ENCODE results near the gene DNAH17.

DNAH17 gene

GRCh38 chr17:78617511-78618061 lies 40.4 kb upstream of the DNAH17 start:
- TF ChIP-seq CTCF (IDR thresholded peaks at IDR 0.05), result no peak
- H3K4me3 ChIP-seq (ENCODE audit: low read depth, low read length), result no peak overlapping the region
- no peaks in the 10 kb centered on the region for H3K36me3 ChIP-seq (ENCODE audit: control insufficient read depth, insufficient read depth, low read length)
- no peak overlapping the region for H3K9ac ChIP-seq
- H3K4me2 ChIP-seq (ENCODE audit: low read length), result no peak overlapping the region
- H3K4me1 ChIP-seq, result no peaks in the 10 kb centered on the region
- H3K79me2 ChIP-seq, result no peaks in the 10 kb centered on the region
- no peak overlapping the region for H3K27ac ChIP-seq
- H3K27me3 ChIP-seq (ENCODE audit: control insufficient read depth, insufficient read depth, low read length), result no peaks in the 10 kb centered on the region
- no peak overlapping the region for H2AFZ ChIP-seq
- no peaks in the 10 kb centered on the region for H3K9me3 ChIP-seq (ENCODE audit: control insufficient read depth, low read length)

GRCh38 chr17:78616946-78617345 lies 39.8 kb upstream of the DNAH17 start:
- Histone ChIP-seq H3K9ac (no peak overlapping the region), H3K27ac (no peak overlapping the region), H3K4me2 (ENCODE audit: low read length) (no peak overlapping the region), H2AFZ (no peak overlapping the region), H3K27me3 (ENCODE audit: control insufficient read depth, insufficient read depth, low read length) (no peaks in the 10 kb centered on the region), H3K36me3 (ENCODE audit: control insufficient read depth, insufficient read depth, low read length) (no peaks in the 10 kb centered on the region), H3K9me3 (ENCODE audit: control insufficient read depth, low read length) (no peaks in the 10 kb centered on the region), H3K4me3 (ENCODE audit: low read depth, low read length) (no peak overlapping the region), H3K79me2 (no peaks in the 10 kb centered on the region), H3K4me1 (no peaks in the 10 kb centered on the region)
- no peak for TF ChIP-seq CTCF (IDR thresholded peaks at IDR 0.05)

GRCh38 chr17:78615631-78616030 lies 38.4 kb upstream of the DNAH17 start:
- Histone ChIP-seq H3K9ac (no peak overlapping the region), H3K79me2 (no peaks in the 10 kb centered on the region), H2AFZ (no peak overlapping the region), H3K4me1 (no peaks in the 10 kb centered on the region), H3K36me3 (ENCODE audit: control insufficient read depth, insufficient read depth, low read length) (no peaks in the 10 kb centered on the region), H3K4me2 (ENCODE audit: low read length) (no peak overlapping the region), H3K4me3 (ENCODE audit: low read depth, low read length) (no peak overlapping the region), H3K27ac (no peak overlapping the region), H3K27me3 (ENCODE audit: control insufficient read depth, insufficient read depth, low read length) (no peaks in the 10 kb centered on the region), H3K9me3 (ENCODE audit: control insufficient read depth, low read length) (no peaks in the 10 kb centered on the region)
- TF ChIP-seq CTCF (IDR thresholded peaks at IDR 0.05), result no peak

- Histone ChIP-seq H3K4me3 (ENCODE audit: low read depth, low read length) (no peak overlapping the region), H3K36me3 (ENCODE audit: control insufficient read depth, insufficient read depth, low read length) (no peaks in the 10 kb centered on the region), H3K4me1 (no peaks in the 10 kb centered on the region), H2AFZ (no peak overlapping the region), H3K27ac (no peak overlapping the region), H3K9ac (no peak overlapping the region), H3K9me3 (ENCODE audit: control insufficient read depth, low read length) (no peaks in the 10 kb centered on the region), H3K27me3 (ENCODE audit: control insufficient read depth, insufficient read depth, low read length) (no peaks in the 10 kb centered on the region), H3K4me2 (ENCODE audit: low read length) (no peak overlapping the region), H3K79me2 (no peaks in the 10 kb centered on the region)
- TF ChIP-seq CTCF (IDR thresholded peaks at IDR 0.05), result no peak
These were observed 36.2 kb upstream of the DNAH17 start for GRCh38 chr17:78613416-78613815.

GRCh38 chr17:78611607-78612006 lies 34.4 kb upstream of the DNAH17 start:
- Histone ChIP-seq H3K4me2 (ENCODE audit: low read length) (no peak overlapping the region), H3K79me2 (no peaks in the 10 kb centered on the region), H3K9ac (no peak overlapping the region), H3K9me3 (ENCODE audit: control insufficient read depth, low read length) (no peaks in the 10 kb centered on the region), H3K36me3 (ENCODE audit: control insufficient read depth, insufficient read depth, low read length) (no peaks in the 10 kb centered on the region), H3K27ac (no peak overlapping the region), H3K27me3 (ENCODE audit: control insufficient read depth, insufficient read depth, low read length) (no peaks in the 10 kb centered on the region), H3K4me1 (no peaks in the 10 kb centered on the region), H3K4me3 (ENCODE audit: low read depth, low read length) (no peak overlapping the region), H2AFZ (no peak overlapping the region)
- no peak for TF ChIP-seq CTCF (IDR thresholded peaks at IDR 0.05)
